Hepatocyte (in vitro differentiated cells): ENCODE measurements around the gene AQP12B. TPM values are rescaled to one million over a fixed set of nuclear protein-coding genes. Genes with fewer than 3 reads are reported as not detected.

Experiments used
- DNase-seq: peaks from one replicate; pipeline ENCODE4 v3.0.0-alpha.2; 2016; ENCODE audit warnings: low spot score
- H2AFZ ChIP-seq: fragments of 200-600 bp; sonication (generic); 2 replicates; pipeline ENCODE4 v1.6.0; 2016; ENCODE audit warnings: antibody characterized with exemption, mild to moderate bottlenecking
- H3K27ac ChIP-seq: fragments of 200-600 bp; sonication (generic); 2 replicates; pipeline ENCODE4 v1.5.1; 2016; ENCODE audit warnings: mild to moderate bottlenecking
- H3K27me3 ChIP-seq: fragments of 200-600 bp; sonication (generic); 2 replicates; pipeline ENCODE4 v1.6.1; 2016
- H3K36me3 ChIP-seq: fragments of 200-600 bp; sonication (generic); replicated peaks from 2 replicates; pipeline ENCODE4 v1.5.1; 2016; ENCODE audit warnings: low read depth; ENCODE audit not compliant: insufficient read depth
- H3K4me1 ChIP-seq: fragments of 200-600 bp; sonication (generic); 2 replicates; pipeline ENCODE4 v1.5.1; 2016; ENCODE audit warnings: mild to moderate bottlenecking, moderate library complexity; ENCODE audit not compliant: insufficient read depth
- H3K4me2 ChIP-seq: fragments of 200-600 bp; sonication (generic); 2 replicates; pipeline ENCODE4 v1.6.0; 2016
- H3K4me3 ChIP-seq: fragments of 200-600 bp; sonication (generic); 2 replicates; pipeline ENCODE4 v1.5.1; 2016; ENCODE audit warnings: mild to moderate bottlenecking
- H3K79me2 ChIP-seq: fragments of 200-600 bp; sonication (generic); 2 replicates; pipeline ENCODE4 v1.6.0; 2017; ENCODE audit warnings: mild to moderate bottlenecking
- H3K9me2 ChIP-seq: fragments of 200-600 bp; sonication (generic); replicated peaks from 2 replicates; pipeline ENCODE4 v1.6.0; 2017; ENCODE audit warnings: mild to moderate bottlenecking; ENCODE audit not compliant: insufficient read depth
- H3K9me3 ChIP-seq: fragments of 200-600 bp; sonication (generic); 2 replicates; pipeline ENCODE4 v1.5.1; 2016; ENCODE audit warnings: low read depth, mild to moderate bottlenecking
- H4K20me1 ChIP-seq: fragments of 200-600 bp; sonication (generic); 2 replicates; pipeline ENCODE4 v1.6.0; 2016; ENCODE audit warnings: mild to moderate bottlenecking; ENCODE audit not compliant: insufficient read depth, poor library complexity, severe bottlenecking
- CTCF ChIP-seq: fragments of 200-600 bp; sonication (generic); IDR thresholded peaks from 2 replicates; pipeline ENCODE4 v1.5.1; 2016; ENCODE audit warnings: antibody characterized with exemption, mild to moderate bottlenecking; ENCODE audit not compliant: poor library complexity
- EZH2 ChIP-seq: fragments of 200-600 bp; sonication (generic); IDR thresholded peaks from 2 replicates; pipeline ENCODE4 v1.6.1; 2016; ENCODE audit warnings: antibody characterized with exemption, mild to moderate bottlenecking, borderline replicate concordance
- EZH2phosphoT487 ChIP-seq: fragments of 200-600 bp; sonication (generic); IDR thresholded peaks from one replicate; pipeline ENCODE4 v1.6.1; 2018; ENCODE audit warnings: antibody characterized with exemption, mild to moderate bottlenecking, low read depth, moderate library complexity; ENCODE audit not compliant: unreplicated experiment, severe bottlenecking
- WGBS: methylation state at CpG from one replicate; pipeline ENCODE4 v1.1.6; 2016; ENCODE audit warnings: low lambda C conversion rate; ENCODE audit errors: missing lambda C conversion rate; 5-methylcytosine and 5-hydroxymethylcytosine counted together
- polyA plus RNA-seq: library from polyadenylated mRNA; unstranded; fragments of >200 nt; fragmentation: Nextera tagmentation; extraction: Ambion mirVana; gene quantifications from 2 replicates; pipeline ENCODE4 v1.2.1, GENCODE V29; 2016
- total RNA-seq: library from RNA; depleted of rRNA; stranded (reverse); fragments of >200 nt; gene quantifications from 2 replicates; pipeline ENCODE4 v1.2.3, GENCODE V29; 2014

The AQP12B gene
- total and polyA plus RNA-seq, 2 experiments from 2014 or later = 0.53 TPM; not detected in 1

GRCh38 chr2:240717181-240717641 is 34.5 kb upstream of the AQP12B start:
- no peak overlapping the region for H2AFZ ChIP-seq
- TF ChIP-seq CTCF (no peak), EZH2phosphoT487 (no peak), EZH2 (no peak)
- 89% methylated on average over 17 of the region's 18 CpGs for WGBS

GRCh38 chr2:240716130-240716798 is 33.6 kb upstream of the AQP12B start:
- TF ChIP-seq CTCF (no peak), EZH2phosphoT487 (no peak), EZH2 (no peak)
- H3K27ac ChIP-seq = no peak overlapping the region
- no peaks in the 10 kb centered on the region for H4K20me1 ChIP-seq
- DNase-seq = no peak
- no peaks in the 10 kb centered on the region for H3K36me3 ChIP-seq
- H3K4me2 ChIP-seq = no peak overlapping the region
- no peaks in the 10 kb centered on the region for H3K9me3 ChIP-seq
- WGBS = 94% methylated on average over 23 of the region's 23 CpGs
- no peaks in the 10 kb centered on the region for H3K27me3 ChIP-seq
- H3K79me2 ChIP-seq = no peaks in the 10 kb centered on the region
- H3K4me1 ChIP-seq = no peaks in the 10 kb centered on the region
- no peak overlapping the region for H2AFZ ChIP-seq
- H3K4me3 ChIP-seq = no peak overlapping the region
- H3K9me2 ChIP-seq = no peaks in the 10 kb centered on the region

More at GRCh38 chr2:240717181-240717641, 34.5 kb upstream of the AQP12B start:
- Histone ChIP-seq H3K9me3 (no peaks in the 10 kb centered on the region), H4K20me1 (no peaks in the 10 kb centered on the region), H3K9me2 (no peaks in the 10 kb centered on the region), H3K4me2 (no peak overlapping the region), H3K4me1 (no peaks in the 10 kb centered on the region), H3K4me3 (no peak overlapping the region), H3K79me2 (no peaks in the 10 kb centered on the region), H3K36me3 (no peaks in the 10 kb centered on the region), H3K27me3 (no peaks in the 10 kb centered on the region), H3K27ac (no peak overlapping the region)
- DNase-seq = no peak

GRCh38 chr2:240714747-240715725 is 32.4 kb upstream of the AQP12B start:
- Histone ChIP-seq H3K27ac (no peak overlapping the region), H3K4me3 (no peak overlapping the region), H3K9me3 (no peaks in the 10 kb centered on the region), H3K79me2 (no peaks in the 10 kb centered on the region), H3K4me2 (no peak overlapping the region), H3K9me2 (no peaks in the 10 kb centered on the region), H3K27me3 (no peaks in the 10 kb centered on the region), H2AFZ (no peak overlapping the region), H4K20me1 (no peaks in the 10 kb centered on the region), H3K36me3 (no peaks in the 10 kb centered on the region), H3K4me1 (no peaks in the 10 kb centered on the region)
- 86% methylated on average over 22 of the region's 23 CpGs for WGBS
- DNase-seq = no peak
- no peak for TF ChIP-seq CTCF
- TF ChIP-seq EZH2 = no peak
- TF ChIP-seq EZH2phosphoT487 = no peak
